A673 (cell line): Measurements from ENCODE around the gene TRAF7. TPM values are rescaled to one million over a fixed set of nuclear protein-coding genes. Genes with fewer than 3 reads are reported as not detected.

Experiments
- BruUV-seq: library from RNA; stranded (reverse); fragments of 400-500 nt; replicated peaks from 2 replicates; lab custom pipeline; 2021; lab: Mats Ljungman, UMichigan
- CTCF ChIA-PET: fragments of 300-600 bp; sonication (Branson Sonifier 250); formaldehyde crosslinking; loops from one replicate; lab custom pipeline; 2022; ENCODE audit warnings: antibody characterized with exemption; lab: Charles Lee
- POLR2A ChIA-PET: fragments of 300-600 bp; sonication (Branson Sonifier 250); formaldehyde crosslinking; loops from one replicate; lab custom pipeline; 2022; ENCODE audit warnings: antibody characterized with exemption; ENCODE audit not compliant: low non-redundant PET; lab: Charles Lee
- DNase-seq: peaks from one replicate; pipeline ENCODE4 v3.0.0-alpha.2; 2015; ENCODE audit warnings: low spot score
- H3K27ac ChIP-seq: fragments of 200-600 bp; sonication (generic); 2 replicates; pipeline ENCODE4 v1.5.1; 2016; ENCODE audit warnings: mixed run types, low read depth, mild to moderate bottlenecking, mixed read lengths, antibody characterized with exemption, low read length; ENCODE audit not compliant: poor library complexity, severe bottlenecking
- H3K27me3 ChIP-seq: fragments of 200-600 bp; sonication (generic); replicated peaks from 2 replicates; pipeline ENCODE4 v1.6.1; 2017; ENCODE audit warnings: mixed run types, low read depth, mild to moderate bottlenecking, mixed read lengths, antibody characterized with exemption, low read length; ENCODE audit not compliant: insufficient read depth, poor library complexity
- H3K36me3 ChIP-seq: fragments of 200-600 bp; sonication (generic); 2 replicates; pipeline ENCODE4 v1.6.1; 2016; ENCODE audit warnings: mixed run types, mild to moderate bottlenecking, mixed read lengths, antibody characterized with exemption, low read length; ENCODE audit not compliant: insufficient read depth, poor library complexity, severe bottlenecking
- H3K4me1 ChIP-seq: fragments of 200-600 bp; sonication (generic); 2 replicates; pipeline ENCODE4 v1.6.1; 2017; ENCODE audit warnings: mixed run types, mild to moderate bottlenecking, mixed read lengths, antibody characterized with exemption, low read length; ENCODE audit not compliant: insufficient read depth, poor library complexity, severe bottlenecking
- H3K4me3 ChIP-seq: fragments of 200-600 bp; sonication (generic); 2 replicates; pipeline ENCODE4 v1.5.1; 2016; ENCODE audit warnings: low read depth, mixed run types, mild to moderate bottlenecking, mixed read lengths, low read length; ENCODE audit not compliant: poor library complexity, severe bottlenecking
- H3K9me3 ChIP-seq: fragments of 200-600 bp; sonication (generic); 2 replicates; pipeline ENCODE4 v1.6.1; 2016; ENCODE audit warnings: mixed run types, low read depth, mild to moderate bottlenecking, mixed read lengths, antibody characterized with exemption, low read length; ENCODE audit not compliant: poor library complexity, severe bottlenecking
- EZH2 ChIP-seq: fragments of 200-600 bp; sonication (generic); IDR thresholded peaks from 2 replicates; pipeline ENCODE4 v1.6.1; 2017; ENCODE audit warnings: borderline replicate concordance, low read depth, mild to moderate bottlenecking, mixed read lengths, antibody characterized with exemption, low read length; ENCODE audit not compliant: poor library complexity, severe bottlenecking
- intact Hi-C: fragments of 100-400 bp; cut with micrococcal nuclease; formaldehyde crosslinking; loops from one replicate; pipeline ENCODE4 v1.10.0; 2022; ENCODE audit not compliant: unreplicated experiment
- total RNA-seq: library from RNA; stranded (reverse); gene quantifications from 2 replicates; pipeline ENCODE4 v1.2.3, GENCODE V29; 2021
- TF ChIP-seq, protein P1 (sequence below): fragments of 300-800, 200-600 bp; sonication (generic); conservative IDR thresholded peaks from 2 replicates; pipeline ENCODE4 v1.5.1; 2017; ENCODE audit warnings: low read depth, mild to moderate bottlenecking, antibody characterized with exemption, low read length, moderate library complexity, mixed read lengths

The TRAF7 gene
- total RNA-seq, 1 experiment from 2014 or later = 96.7 TPM

DNA sequence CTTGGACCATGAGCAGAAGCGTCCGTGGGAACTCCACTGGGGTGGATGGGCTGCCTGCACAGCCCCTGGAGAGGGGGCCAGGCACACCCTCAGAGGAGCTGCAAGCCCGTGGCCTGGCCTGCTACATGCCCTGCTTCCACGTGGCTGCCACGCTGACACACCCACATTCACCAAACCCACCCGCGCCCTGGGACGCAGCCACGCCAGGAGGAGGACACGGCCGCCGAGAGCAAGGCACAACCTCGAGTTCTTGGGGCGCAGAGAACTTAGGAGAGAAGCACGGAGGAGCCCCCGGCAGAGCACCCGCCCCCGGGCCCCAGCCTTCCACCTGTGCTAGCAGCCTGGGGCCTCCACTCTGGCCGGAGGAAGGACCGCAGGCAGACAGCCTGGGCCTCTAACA is 22.0 kb downstream of the TRAF7 start:
- intact Hi-C loops = no loop called here
- no peaks in the 10 kb centered on the region for H3K27me3 ChIP-seq
- no peaks in the 10 kb centered on the region for H3K4me1 ChIP-seq
- ChIA-PET POLR2A (no interaction called here), CTCF (no interaction called here)
- TF ChIP-seq EZH2 = no peak
- TSS peak; percentile 88 for BruUV-seq
- H3K4me3 ChIP-seq = no peak overlapping the region
- H3K9me3 ChIP-seq = no peaks in the 10 kb centered on the region
- no peak overlapping the region for H3K27ac ChIP-seq
- no peak for DNase-seq
- H3K36me3 ChIP-seq = peaks cover 29% of the 10 kb centered on the region

DNA sequence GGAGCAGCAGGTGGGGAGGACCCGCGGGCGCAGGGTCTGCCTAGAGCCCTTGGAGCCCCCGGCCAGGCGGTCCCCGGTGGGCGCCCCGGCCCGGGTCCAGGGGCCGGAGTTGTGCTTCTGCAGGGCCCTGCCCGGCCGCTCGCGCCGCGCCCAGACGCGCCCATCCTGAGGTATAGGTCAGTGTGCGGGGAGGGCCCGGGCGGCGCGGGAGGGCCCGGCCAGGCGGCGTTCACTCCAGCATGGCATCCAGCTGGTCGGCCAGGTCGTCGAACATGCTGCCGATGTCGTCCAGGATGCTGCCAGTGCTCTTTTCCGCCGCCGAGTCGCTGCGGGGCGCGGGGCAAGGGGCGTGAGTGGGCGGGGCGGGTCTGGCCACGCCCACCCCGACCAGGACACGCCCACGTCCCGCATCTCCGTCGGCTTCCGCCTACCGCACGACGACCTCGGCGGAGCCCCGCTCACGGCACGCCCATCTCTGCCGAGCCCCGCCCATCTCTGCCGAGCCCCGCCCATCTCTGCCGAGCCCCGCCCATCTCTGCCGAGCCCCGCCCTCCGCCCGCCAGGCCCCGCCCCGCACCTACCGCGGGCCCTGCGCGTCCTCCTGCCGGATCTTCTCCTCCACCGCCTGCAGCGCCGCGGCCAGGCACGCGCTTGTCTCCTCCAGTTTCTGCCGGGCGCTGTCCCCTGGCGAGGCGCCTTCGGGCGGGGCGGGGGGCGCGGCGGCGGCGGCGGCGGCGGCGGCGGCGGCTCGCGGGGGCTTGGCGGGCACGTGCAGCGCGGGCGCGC is 22.9 kb downstream of the TRAF7 start:
- no TSS peak for BruUV-seq
- Histone ChIP-seq H3K4me3 (no peak overlapping the region), H3K27me3 (no peaks in the 10 kb centered on the region), H3K27ac (no peak overlapping the region), H3K4me1 (no peaks in the 10 kb centered on the region), H3K36me3 (peaks cover 29% of the 10 kb centered on the region), H3K9me3 (no peaks in the 10 kb centered on the region)
- DNase-seq = peak; percentile 67
- intact Hi-C loops = no loop called here
- CTCF ChIA-PET = no interaction called here
- POLR2A ChIA-PET = no interaction called here
- TF ChIP-seq, protein P1, sequence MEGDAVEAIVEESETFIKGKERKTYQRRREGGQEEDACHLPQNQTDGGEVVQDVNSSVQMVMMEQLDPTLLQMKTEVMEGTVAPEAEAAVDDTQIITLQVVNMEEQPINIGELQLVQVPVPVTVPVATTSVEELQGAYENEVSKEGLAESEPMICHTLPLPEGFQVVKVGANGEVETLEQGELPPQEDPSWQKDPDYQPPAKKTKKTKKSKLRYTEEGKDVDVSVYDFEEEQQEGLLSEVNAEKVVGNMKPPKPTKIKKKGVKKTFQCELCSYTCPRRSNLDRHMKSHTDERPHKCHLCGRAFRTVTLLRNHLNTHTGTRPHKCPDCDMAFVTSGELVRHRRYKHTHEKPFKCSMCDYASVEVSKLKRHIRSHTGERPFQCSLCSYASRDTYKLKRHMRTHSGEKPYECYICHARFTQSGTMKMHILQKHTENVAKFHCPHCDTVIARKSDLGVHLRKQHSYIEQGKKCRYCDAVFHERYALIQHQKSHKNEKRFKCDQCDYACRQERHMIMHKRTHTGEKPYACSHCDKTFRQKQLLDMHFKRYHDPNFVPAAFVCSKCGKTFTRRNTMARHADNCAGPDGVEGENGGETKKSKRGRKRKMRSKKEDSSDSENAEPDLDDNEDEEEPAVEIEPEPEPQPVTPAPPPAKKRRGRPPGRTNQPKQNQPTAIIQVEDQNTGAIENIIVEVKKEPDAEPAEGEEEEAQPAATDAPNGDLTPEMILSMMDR = no peak
- TF ChIP-seq EZH2 = no peak

DNA sequence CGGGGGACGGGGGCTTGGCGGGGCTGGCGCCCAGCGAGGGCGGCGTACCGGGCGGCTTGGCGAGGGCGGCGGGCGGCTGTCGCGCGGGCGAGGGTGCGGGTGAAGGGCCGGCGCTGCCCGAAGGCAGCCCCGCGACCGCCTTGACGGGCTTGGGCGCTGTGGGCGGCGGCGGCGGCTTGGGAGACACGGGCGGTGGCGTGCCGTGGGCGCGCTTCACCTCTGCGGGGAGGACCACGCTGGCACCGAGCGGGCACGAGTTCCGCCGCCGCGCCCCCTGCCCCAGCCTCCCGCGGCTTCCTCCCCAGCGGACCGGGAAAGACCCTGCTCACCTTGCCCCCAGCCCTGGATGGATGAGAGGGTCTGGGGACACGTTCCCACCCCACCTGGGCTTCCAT is 23.5 kb downstream of the TRAF7 start:
- Histone ChIP-seq H3K27ac (no peak overlapping the region), H3K27me3 (no peaks in the 10 kb centered on the region), H3K4me3 (no peak overlapping the region), H3K36me3 (peaks cover 29% of the 10 kb centered on the region), H3K9me3 (no peaks in the 10 kb centered on the region), H3K4me1 (no peaks in the 10 kb centered on the region)
- TF ChIP-seq EZH2 = no peak
- TF ChIP-seq, protein P1 = no peak
- ChIA-PET CTCF (no interaction called here), POLR2A (no interaction called here)
- BruUV-seq = no TSS peak
- intact Hi-C loops = no loop called here
- no peak for DNase-seq

DNA sequence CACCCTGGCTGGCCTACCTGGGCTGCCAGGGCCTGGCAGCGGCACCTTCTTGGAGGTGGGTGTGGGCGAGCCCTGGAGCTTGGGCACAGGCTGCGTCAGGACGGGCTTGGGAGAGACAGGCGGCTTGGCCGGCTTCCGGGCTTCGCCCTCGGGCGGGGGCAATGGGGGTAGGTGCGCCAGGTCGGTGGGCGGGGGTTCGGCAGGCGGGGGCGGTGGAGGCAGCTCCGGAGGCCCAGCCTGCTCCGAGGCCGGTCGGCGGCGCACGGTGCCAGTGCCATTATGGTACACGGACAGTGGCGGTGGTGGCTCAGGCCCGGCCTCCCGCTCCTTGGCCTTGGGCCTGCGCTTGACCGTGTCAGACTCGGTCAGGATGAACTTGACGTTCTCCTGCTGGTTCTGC is 24.0 kb downstream of the TRAF7 start:
- BruUV-seq = no TSS peak
- no peak overlapping the region for H3K27ac ChIP-seq
- DNase-seq = no peak
- intact Hi-C loops = no loop called here
- H3K9me3 ChIP-seq = no peaks in the 10 kb centered on the region
- H3K36me3 ChIP-seq = peaks cover 24% of the 10 kb centered on the region
- no peaks in the 10 kb centered on the region for H3K4me1 ChIP-seq
- H3K27me3 ChIP-seq = no peaks in the 10 kb centered on the region
- POLR2A ChIA-PET = no interaction called here
- TF ChIP-seq, protein P1 = no peak
- no peak for TF ChIP-seq EZH2
- CTCF ChIA-PET = no interaction called here
- H3K4me3 ChIP-seq = no peak overlapping the region
